ENCODE data around the gene TRIM46.

GRCh38 chr1:155139895-155140629 is 33.6 kb upstream of the TRIM46 start, which contains the start of gene DPM3:
- no peak for TF ChIP-seq CTCF (IDR thresholded peaks at IDR 0.05)
- TF ChIP-seq POLR2A (IDR thresholded peaks at IDR 0.05), result peak; percentile 43 to 58
